OCI-LY3 (cell line): ENCODE measurements around the gene ADCY4.

Source experiments
- CTCF ChIP-seq: fragments of 200-600, 300-600 bp; sonication (generic); IDR thresholded peaks from 2 replicates; pipeline ENCODE4 v1.5.1; 2014; ENCODE audit warnings: antibody characterized with exemption, low read length, low read depth
- EZH2phosphoT487 ChIP-seq: fragments of 200-600 bp; shearing (Covaris generic); IDR thresholded peaks from 2 replicates; pipeline ENCODE4 v1.6.1; 2018; ENCODE audit warnings: antibody characterized with exemption, mixed run types, low read depth

DNA sequence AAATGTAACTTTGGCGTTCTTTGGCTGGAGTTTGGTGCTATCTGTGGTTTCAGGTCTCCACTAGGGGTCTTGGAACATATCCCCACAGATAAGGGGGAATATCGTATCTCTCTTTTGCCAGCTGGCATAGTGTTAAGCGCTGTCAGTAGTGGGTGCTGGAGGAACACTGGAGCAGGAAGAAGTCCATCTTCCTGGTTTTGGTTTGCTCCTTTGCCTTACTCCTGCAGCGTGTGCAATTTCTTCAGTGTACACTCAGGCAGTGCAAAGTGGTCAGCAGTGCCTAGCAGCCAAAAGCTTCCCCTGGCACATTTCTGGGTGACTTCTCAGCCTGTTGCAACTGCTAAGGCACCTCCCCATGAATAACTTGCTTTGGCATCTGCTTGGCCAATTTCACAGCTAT, 16.6 kb upstream of the ADCY4 start:
- TF ChIP-seq CTCF (no peak), EZH2phosphoT487 (no peak)
